Esophagus muscularis mucosa (tissue), 4 donors: ENCODE results near the gene KIAA1755.

ENCODE experiments used
- CTCF ChIP-seq, 3 experiments: fragments of 200-600 bp in 2 of 3; fragments of 450-650 bp in 1 of 3; sonication (generic) in 2 of 3; IDR thresholded peaks; one replicate each; pipeline ENCODE4 v1.5.1; 2017 to 2019; ENCODE audit warnings: antibody characterized with exemption in 3 of 3, mild to moderate bottlenecking in 2 of 3, moderate library complexity in 1 of 3
- EP300 ChIP-seq: sonication (generic); formaldehyde crosslinking; IDR thresholded peaks from one replicate; pipeline ENCODE4 v1.6.1; 2017; ENCODE audit warnings: antibody characterized with exemption
- POLR2A ChIP-seq: fragments of 450-650 bp; IDR thresholded peaks from one replicate; pipeline ENCODE4 v1.6.1; 2017; ENCODE audit warnings: antibody characterized with exemption, moderate library complexity, mild to moderate bottlenecking, low read depth
- POLR2AphosphoS5 ChIP-seq, 2 donors: sonication (generic); formaldehyde crosslinking; IDR thresholded peaks; one replicate each; pipeline ENCODE4 v1.6.1; 2017; ENCODE audit warnings: antibody characterized with exemption in 2 of 2

- TF ChIP-seq CTCF (IDR thresholded peaks at IDR 0.05) (no peak), POLR2A (no peak), POLR2AphosphoS5 (IDR thresholded peaks at IDR 0.05) (no peak), EP300 (no peak)
Measured at GRCh38 chr20:38238829-38239228, 21.7 kb downstream of the KIAA1755 start.
